HG03469 (cell line): ENCODE data around the gene C3.
"Not testable (repeated sequence)": the region's sequence is repeated elsewhere in the genome, so short reads cannot be mapped to it uniquely, and the experiment has no call there.

Source experiments
- ATAC-seq: cut with Tn5 transposase; IDR thresholded peaks from one replicate; pipeline ENCODE4 v1.9.1; 2021; ENCODE audit warnings: mild to moderate bottlenecking, moderate library complexity, moderate number of reproducible peaks; ENCODE audit not compliant: unreplicated experiment

The C3 gene

DNA sequence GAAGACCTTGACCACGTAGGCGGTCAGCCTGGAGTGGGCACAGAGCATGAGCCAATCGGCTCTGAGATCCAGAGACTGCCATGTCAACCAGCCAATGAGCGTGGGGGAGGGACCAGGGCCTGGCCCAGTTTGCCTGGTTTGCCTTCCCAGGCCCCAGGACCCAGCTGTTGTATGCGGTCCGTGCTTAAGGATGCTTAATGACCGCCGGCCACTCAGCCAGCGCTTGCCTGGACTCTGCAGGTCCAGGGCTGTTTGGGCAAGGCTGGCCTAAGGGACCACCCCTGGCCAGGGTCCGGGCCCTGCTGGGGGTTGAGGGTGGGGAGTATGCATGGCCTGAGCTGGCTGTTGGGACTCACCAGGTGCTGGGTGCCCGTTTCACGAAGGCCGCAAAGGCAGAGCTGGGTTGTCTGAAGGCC, 27.4 kb downstream of the C3 start:
- no peak for ATAC-seq

DNA sequence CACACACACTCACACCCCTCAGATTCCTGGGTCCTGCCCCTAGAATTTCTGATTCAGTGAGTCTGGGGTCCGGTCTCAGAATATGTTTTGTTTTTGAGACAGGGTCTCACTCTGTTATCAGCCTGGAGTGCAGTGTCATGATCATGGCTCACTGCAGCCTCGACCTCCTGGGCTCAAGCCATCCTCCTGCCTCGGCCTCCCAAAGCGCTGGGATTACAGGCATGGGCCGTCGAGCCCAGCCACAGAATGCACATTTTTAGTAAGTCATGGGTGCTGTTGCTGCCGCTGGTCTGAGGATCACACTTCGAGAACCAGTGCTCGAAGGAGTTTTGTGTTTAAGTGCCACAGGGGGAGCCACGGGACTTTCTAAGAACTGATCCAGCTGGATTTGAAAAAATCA, 28.4 kb downstream of the C3 start:
- ATAC-seq = no peak

DNA sequence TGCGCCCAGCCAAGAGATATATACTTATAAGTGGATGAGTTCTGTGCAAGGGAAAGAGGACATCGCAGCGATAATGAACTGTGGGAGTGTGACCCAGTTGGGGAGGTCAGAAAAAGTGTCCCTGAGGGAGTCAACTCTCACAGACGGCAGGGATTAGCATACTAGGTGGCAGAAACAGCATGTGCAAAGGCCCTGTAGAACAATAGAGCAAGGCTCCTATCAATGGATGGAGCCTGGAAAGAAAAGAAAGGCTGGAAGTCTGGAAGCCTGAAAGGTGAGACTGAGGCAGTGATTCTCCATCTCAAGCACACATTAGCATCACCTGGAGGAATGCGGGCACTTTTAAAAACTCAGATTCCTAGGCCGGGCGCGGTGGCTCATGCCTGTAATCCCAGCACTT, 29.1 kb downstream of the C3 start:
- ATAC-seq = no peak

DNA sequence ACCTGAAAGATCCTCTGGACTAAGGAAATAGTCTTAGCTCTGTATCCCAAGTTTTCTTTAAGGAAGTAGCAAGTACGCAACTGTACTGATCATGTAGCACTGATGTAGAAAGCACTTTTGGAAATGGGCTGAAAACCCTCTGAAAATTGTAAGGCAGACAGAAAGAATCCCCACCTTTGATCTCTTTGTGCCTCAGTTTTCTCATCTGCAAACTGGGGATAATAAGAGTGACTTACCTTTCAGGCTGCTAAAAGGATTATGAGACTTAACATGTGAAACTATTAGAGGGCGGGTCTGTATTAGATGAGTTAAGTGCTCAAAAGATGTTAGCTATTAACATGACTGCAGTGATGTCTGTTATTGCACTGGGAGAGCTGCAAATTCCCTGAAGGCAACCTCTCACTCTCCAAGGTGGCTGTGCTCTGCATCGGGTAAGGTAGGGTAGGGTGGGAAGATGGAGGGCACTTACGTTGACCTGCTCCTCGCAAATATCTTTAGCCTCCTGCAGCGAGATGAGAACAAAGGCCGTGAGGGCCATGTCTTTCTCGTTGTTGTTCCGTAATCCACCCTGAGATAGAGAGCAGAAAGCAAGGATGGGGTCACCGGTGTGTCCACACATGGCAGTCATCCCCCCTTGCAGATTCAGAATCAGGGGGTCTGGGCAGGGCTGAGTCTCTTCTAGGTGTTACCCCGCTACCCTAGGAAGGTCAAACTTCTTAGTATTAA, 30.1 kb downstream of the C3 start:
- no peak for ATAC-seq

DNA sequence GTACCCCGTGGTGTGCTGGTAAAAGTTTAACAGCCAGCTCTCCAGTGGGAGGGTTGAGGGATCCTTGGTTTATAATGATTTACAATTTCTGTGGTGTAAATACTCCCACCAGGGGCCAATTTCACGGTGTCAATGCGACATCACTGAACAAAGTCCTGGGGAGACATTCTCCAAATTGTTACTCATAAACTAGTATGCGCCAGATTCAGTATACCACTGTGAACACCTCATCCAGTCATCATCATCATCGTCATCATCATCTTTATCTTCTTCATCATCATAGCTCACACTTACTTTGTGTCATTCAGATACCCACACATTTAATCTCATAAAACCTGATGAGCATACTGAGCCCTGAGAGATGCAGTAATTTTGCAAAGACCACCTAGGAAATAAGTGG, 33.3 kb downstream of the C3 start:
- no peak for ATAC-seq

DNA sequence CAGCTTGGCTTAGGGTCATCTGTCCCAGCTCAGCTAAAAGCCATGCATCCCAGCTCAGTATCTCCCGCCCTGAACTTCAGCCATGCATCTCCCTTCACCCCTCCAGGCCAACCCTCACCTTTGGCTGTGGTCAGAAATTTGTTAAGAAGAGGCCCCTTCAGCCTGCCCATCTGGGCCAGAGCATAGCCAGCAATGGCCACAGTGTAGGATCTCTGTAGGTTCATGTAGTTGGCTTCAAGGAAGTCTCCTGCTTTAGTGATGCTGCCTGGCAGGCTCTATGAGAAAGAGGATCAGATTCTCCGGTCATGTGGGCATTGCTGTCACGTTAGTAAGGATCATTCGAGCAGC, 33.8 kb downstream of the C3 start:
- ATAC-seq = no peak

DNA sequence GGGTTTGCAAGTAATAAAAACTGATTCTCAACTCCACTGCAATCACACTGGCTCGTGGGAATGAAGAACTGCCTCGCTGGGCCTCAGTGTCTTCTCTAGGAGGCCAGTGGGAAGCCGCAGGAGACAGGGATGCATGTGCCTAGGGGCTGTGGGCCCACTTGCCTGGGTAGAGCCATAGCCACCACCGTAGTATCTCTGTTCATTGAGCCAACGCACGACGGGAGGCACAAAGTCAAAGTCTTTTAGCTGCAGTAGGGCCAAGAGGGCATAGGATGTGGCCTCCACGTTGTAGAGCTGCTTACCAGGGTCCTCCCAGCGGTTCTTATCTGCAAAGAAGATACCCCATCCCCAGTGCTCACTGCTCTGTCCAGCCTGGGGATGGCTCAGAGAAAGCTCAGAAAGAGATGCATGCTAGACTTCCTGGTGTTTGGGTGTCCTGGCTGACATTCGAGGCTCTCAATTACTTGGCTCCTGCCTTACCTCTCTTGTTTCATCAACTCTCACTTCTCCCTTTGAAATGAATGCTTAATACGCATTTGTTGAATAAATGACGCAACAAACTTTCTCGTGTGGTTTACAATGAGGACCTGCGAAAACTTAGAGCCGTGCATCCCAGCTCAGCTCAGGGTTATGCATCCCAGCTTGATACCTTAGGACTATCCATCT, 34.4 kb downstream of the C3 start:
- no peak for ATAC-seq

DNA sequence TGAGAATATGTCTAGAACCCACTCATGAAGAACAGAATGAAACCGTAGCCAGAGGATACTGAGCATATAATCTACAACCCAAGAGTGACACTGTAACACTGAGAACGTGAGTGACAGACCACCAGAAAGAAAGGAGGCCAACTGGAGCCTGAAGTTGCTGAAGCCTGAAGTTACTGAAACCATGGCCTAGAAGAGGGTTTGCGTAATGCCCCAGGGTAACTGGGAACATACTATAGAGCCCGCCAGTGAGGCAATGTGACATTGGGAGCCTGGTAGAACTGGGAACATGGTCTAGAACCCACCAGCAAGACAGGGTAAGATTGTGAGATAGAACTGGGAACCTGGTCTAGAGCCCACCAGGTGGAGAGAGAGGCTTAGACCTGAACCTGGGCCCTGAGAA, 35.0 kb downstream of the C3 start:
- ATAC-seq = no peak

DNA sequence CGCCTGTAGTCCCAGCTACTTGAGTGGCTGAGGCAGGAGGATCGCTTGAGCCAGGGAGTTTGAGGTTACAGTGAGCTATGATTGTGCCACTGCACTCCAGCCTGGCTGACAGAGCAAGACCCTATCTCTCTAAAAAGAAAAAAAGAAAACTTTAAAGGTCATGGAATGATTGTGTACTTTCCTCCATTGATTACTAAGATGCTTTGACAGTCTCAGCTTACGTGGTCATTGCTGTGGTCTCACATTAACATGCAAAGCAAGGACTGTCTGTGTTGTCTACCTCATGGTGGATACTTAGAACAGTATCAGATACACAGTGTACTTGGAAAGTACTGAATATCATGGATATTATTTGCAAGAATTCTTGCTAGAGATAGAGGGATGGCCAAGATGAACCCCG, 36.5 kb downstream of the C3 start:
- no peak for ATAC-seq

DNA sequence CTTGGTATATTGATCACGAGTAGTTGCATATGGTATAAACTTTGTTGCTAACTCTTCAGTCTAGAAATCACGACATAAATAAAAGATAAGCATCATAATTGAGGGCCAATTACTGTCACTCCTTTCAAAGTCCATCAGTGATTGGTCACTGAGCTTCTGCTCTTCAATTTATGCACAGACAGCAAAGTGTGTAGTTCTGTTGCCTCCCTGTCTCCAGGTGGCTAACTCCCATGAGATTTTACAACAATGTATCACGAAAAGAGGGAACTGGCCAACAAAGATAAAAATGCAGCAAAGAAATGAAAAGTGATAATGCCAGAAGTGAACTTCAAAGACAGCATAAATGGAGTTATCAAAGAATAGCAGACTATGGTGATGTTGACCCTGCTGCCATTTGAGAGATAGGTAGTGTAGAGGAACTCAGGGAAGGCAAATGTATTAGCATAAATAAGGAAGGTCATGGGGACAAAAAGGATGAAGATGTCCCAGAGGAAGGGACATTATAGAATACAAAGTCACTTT, 37.8 kb downstream of the C3 start:
- ATAC-seq = no peak

DNA sequence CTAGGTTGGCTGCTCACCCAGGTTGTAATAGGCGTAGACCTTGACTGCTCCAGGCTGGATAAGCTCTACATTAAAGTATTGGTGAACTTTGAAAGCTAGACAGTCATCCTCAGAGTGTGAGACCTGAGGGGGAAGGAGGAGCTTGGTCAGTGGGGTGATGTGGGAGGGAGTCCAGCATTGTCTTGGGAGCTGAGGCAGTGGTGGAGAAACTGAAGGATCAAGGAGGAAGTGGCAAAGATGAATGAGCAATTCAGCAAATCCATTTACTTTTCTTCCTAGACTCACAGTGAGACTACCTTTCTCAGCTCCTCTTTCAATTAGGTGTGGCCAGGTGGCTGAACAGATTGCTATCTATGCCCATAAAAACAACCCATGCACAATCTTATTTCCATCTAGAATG, 40.3 kb downstream of the C3 start:
- ATAC-seq = no peak

DNA sequence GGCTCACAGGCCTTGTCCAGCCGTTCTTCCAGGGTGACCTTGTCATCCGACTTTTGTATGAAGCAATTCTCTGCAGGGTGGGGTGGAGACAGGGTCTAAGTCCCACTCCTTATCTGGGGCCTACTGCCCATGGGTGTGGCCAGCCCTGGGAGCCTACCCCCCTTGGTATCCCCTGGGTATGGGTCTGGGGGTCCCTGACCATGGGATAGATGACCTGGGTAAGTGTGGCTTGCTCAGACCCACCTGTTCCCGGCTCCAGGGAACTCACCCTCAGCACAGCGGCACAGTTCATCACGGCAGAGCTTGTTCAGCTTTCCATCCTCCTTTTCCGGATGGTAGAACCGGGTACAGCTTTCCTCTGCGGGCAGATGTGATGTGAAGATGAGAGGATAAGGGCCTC, 41.3 kb downstream of the C3 start:
- no peak for ATAC-seq

DNA sequence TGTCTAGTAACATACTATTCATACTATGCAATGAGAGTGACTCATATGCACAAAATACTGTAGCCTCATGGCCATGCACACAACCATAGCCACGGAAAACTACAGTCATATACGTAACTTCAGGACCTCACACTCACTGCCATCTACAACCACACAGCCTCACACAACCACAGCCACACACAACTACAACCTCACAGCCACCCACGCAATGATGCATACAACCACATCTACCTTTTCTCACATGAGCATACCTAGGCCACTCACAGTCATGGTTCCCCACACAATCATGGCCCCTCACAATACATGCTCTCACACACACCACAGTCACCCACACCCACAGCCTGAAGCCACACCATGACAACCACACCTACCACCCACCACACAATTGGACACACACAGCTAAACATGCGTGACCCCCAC, 41.8 kb downstream of the C3 start:
- no peak for ATAC-seq

DNA sequence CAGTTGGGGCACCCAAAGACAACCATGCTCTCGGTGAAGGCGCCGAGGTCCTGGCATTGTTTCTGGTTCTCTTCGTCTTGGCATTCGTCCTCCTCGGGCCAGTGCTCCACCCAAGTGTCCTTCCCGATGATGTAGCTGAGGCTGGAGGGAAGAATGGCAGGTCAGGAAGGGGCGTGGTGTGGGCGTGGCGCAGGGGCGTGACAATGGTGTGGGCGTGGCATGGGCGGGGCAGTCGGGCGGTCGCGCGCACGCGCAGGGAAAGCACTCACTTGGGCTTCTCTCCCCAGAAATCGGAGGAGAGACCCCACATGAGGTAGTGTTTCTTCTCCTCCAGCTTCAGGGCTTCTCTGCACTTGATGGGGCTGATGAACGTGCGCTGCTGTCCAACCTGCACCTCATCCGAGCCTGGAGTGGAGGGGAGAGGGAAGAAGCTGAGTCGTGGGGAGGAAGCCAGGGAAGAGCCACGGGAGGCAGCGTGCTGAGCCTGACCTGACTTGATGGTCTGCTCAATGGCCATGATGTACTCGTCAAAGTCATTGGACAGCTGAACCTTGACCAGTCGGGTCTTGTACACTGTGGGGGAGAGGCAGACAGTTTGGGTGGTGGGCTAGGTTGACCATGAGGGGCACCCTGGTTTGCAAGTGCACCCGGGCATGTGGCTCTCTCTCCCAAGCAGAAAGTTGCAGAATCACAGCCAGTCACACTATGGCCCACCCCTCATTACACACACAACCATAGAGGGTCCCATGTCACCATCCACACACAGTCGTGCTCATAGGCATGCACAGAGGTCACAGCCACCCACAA, 42.4 kb downstream of the C3 start:
- no peak for ATAC-seq

DNA sequence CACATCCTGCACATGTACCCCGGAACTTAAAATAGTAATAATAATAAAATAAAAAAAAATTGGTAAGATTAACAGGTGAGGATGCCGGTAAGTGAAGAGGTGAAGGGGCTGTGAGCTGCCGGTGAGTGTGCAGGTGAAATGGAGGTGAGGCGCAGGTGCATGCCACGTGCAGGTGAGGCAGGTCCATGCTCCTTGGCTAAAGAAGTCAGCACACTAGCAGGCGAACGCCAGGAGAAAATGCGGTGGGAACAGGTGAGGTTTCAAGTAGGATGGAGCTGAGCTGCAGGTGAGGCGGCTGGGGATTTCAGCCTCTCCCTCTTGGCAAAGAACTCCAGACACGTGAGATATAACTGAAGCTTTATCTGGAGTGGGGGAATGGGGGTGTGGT, 43.0 kb downstream of the C3 start:
- no peak for ATAC-seq

DNA sequence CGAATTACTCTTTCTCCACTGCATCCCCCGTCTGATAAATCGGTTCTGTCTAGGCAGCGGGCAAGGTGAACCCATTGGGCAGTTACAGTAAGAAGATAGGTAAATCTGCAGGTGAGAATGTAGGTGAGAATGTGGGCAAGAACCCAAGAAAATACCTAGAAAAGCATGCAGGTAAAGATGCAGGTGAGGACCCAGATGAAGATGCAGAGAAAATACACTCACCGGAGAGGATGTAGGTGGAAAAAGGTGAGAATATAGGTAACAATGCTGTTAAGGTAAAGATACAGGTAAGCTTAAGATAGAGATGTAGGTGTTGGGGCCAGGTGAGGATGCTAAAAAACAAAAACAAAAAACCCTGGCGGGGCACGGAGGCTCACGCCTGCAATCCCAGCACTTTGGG, 44.2 kb downstream of the C3 start:
- ATAC-seq = no peak

DNA sequence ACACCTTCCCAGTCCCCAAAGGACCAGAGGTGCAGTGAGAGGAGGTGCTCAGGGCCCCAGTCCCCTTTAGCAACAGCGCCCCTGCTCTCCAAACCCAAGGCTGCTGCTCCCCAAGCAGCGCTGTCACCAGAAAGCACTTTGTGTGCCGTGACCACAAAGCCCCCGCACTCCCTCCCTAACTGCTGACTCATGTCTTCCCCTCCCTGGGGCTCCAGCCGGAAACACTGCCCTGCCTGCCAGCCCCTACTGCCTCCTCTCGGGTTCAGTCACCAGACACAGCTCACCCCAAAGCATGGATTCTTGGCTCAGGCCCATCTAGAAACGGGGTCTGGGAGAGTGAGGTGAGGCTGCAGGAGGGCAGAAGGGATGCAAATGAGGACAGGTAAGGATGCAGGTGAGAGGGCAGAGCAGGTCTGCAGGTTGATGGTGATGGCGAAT, 45.6 kb downstream of the C3 start:
- ATAC-seq = no peak

DNA sequence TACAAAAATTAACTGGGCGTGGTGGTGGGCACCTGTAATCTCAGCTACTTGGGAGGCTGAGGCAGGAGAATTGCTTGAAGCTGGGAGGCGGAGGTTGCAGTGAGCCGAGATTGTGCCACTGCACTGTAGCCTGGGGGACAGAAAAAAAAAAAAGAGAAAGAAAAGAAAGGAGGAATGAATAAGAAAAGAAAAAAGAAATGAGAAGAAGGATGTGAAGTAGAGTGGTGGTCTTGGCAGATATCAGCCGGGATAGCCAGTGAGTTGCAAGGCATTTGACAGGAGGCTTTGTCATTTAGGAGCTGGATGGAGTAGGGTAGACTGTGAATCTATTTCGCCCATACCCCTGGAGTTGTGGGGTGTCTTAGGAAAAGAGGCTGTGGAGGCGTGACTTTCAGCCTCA, 46.0 kb downstream of the C3 start:
- ATAC-seq = not testable (repeated sequence)

DNA sequence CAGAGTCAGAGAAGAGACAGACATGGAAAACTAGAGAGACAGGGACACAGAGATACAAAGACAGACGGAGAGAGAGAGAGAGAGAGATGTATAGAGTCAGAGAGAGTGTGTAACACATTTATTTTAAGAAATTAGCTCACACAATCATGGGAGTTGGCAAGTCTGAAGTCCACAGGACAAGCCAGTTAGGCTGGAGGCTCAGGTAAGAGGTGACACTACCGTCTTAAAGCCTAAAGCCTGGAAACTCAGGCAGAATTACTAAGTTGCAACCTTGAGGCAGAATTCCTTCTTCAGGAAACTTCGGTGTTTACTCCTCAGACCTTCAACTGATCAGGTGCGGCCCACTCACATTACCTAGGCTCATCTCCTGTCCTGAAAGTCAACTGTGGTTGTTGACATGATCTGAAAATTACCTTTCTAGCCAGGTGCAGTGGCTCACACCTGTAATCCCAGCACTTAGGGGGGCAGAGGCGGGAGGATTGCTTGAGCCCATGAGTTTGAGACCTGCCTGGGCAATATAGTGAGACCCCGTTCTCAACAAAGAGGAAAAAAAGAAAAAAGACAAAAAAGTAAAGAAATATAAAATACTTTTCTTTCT, 47.7 kb downstream of the C3 start:
- ATAC-seq = no peak

DNA sequence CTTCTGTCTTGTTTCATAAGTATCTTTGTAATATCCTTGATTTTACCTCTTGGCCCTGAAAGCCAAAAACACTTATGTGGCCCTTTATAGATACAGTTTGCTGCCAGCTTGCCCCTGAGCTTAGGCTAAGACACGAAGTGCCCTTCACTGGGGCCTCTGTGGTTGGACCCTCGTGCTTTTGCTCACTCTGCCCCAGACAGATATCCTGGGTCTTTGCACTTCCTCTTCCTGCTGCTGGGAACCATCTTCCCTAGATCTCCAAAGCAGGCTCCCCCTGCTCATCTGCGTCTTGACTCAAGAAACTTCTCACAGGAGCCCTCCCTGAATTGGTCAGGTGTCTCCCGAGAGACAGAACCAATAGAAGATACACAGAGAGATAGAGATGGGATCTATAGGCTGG, 48.5 kb downstream of the C3 start:
- ATAC-seq = no peak

DNA sequence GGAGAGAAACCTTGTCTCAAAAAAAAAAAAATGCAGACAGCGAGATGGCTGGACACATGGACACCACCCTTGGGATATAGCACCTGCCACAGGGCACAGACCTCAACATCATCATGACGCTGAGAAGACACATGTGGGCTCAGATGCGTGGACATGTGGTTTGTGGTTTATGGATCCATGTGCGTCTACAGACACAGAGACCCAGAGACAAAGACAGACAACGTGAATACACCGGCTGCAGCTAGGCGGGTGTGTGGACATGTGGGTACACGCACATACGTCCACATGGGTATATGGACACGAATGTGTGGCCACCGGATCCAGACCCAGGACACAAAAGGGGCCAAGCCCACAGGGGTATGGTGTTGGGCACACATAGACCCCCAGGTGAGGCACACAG, 51.8 kb downstream of the C3 start:
- ATAC-seq = no peak
